Liver (tissue), 9 donors: ENCODE results near the gene CHAMP1. TPM values are rescaled to one million over a fixed set of nuclear protein-coding genes. Genes with fewer than 3 reads are reported as not detected.

Experiments
- DNase-seq: peaks from one replicate; pipeline ENCODE4 v3.0.0-alpha.2; 2017; ENCODE audit warnings: low spot score
- H3K27ac ChIP-seq, 2 donors: one replicate each; pipeline ENCODE4 v1.7.0; 2013; ENCODE audit warnings: inconsistent platforms in 2 of 2, low read length in 2 of 2, control low read depth in 1 of 2, low read depth in 1 of 2, mild to moderate bottlenecking in 1 of 2
- H3K27me3 ChIP-seq, 4 donors: one replicate each; pipeline versions ENCODE4 v1.6.1 to v1.7.0; 2013; ENCODE audit warnings: low read length in 3 of 4, inconsistent platforms in 1 of 4, mild to moderate bottlenecking in 1 of 4, moderate library complexity in 1 of 4; ENCODE audit not compliant: control insufficient read depth in 4 of 4, insufficient read depth in 4 of 4
- H3K36me3 ChIP-seq, 4 donors: one replicate each; pipeline versions ENCODE4 v1.6.1 to v1.7.0; 2013; ENCODE audit warnings: low read length in 3 of 4, mild to moderate bottlenecking in 3 of 4, low read depth in 1 of 4, moderate library complexity in 1 of 4; ENCODE audit not compliant: control insufficient read depth in 4 of 4, insufficient read depth in 3 of 4
- H3K4me1 ChIP-seq, 4 donors: one replicate each; pipeline versions ENCODE4 v1.6.1 to v1.7.0; 2013; ENCODE audit warnings: low read length in 3 of 4, mild to moderate bottlenecking in 3 of 4, moderate library complexity in 1 of 4; ENCODE audit not compliant: control insufficient read depth in 4 of 4, insufficient read depth in 4 of 4
- H3K4me3 ChIP-seq, 3 donors: one replicate each; pipeline versions ENCODE4 v1.6.1 to v1.7.0; 2013; ENCODE audit warnings: low read length in 3 of 3, control low read depth in 1 of 3, low read depth in 1 of 3, mild to moderate bottlenecking in 1 of 3
- H3K9ac ChIP-seq, 2 donors: one replicate each; pipeline ENCODE4 v1.7.0; 2013; ENCODE audit warnings: low read length in 2 of 2, mild to moderate bottlenecking in 2 of 2, moderate library complexity in 2 of 2, control low read depth in 1 of 2, low read depth in 1 of 2
- H3K9me3 ChIP-seq, 4 donors: one replicate each; pipeline versions ENCODE4 v1.6.1 to v1.7.0; 2013; ENCODE audit warnings: low read length in 3 of 4; ENCODE audit not compliant: control insufficient read depth in 4 of 4
- ATF3 ChIP-seq: IDR thresholded peaks from 2 replicates; pipeline ENCODE4 v1.6.1; 2016; ENCODE audit warnings: antibody characterized with exemption
- CTCF ChIP-seq: fragments of 150-350 bp; IDR thresholded peaks from 2 replicates; pipeline ENCODE4 v1.5.1; 2017; ENCODE audit warnings: improper control_type of control experiment, low read depth, low read length; ENCODE audit not compliant: missing input control
- EGR1 ChIP-seq, 2 donors: IDR thresholded peaks; 2 replicates each; pipeline ENCODE4 v1.6.1; 2016 to 2018; ENCODE audit warnings: antibody characterized with exemption in 2 of 2, low read depth in 2 of 2
- FOXA1 ChIP-seq: IDR thresholded peaks from 2 replicates; pipeline ENCODE4 v1.6.1; 2016; ENCODE audit warnings: antibody characterized with exemption
- FOXA2 ChIP-seq: IDR thresholded peaks from 2 replicates; pipeline ENCODE4 v1.6.1; 2016; ENCODE audit warnings: antibody characterized with exemption
- GABPA ChIP-seq, 2 donors: IDR thresholded peaks in 1 of 2; conservative IDR thresholded peaks in 1 of 2; 2 replicates each; pipeline ENCODE4 v1.6.1; 2016; ENCODE audit warnings: antibody characterized with exemption in 2 of 2, mild to moderate bottlenecking in 1 of 2, moderate library complexity in 1 of 2
- HNF4A ChIP-seq, 2 donors: conservative IDR thresholded peaks; 2 replicates each; pipeline ENCODE4 v1.6.1; 2016; ENCODE audit warnings: antibody characterized with exemption in 2 of 2, mild to moderate bottlenecking in 2 of 2
- HNF4G ChIP-seq: IDR thresholded peaks from 2 replicates; pipeline ENCODE4 v1.6.1; 2016; ENCODE audit warnings: antibody characterized with exemption
- JUND ChIP-seq, 2 donors: IDR thresholded peaks; 2 replicates each; pipeline ENCODE4 v1.6.1; 2016; ENCODE audit warnings: antibody characterized with exemption in 2 of 2
- MAX ChIP-seq: IDR thresholded peaks from 2 replicates; pipeline ENCODE4 v1.6.1; 2016; ENCODE audit warnings: antibody characterized with exemption
- RAD21 ChIP-seq, 2 donors: IDR thresholded peaks; 2 replicates each; pipeline ENCODE4 v1.6.1; 2016; ENCODE audit warnings: antibody characterized with exemption in 2 of 2, mild to moderate bottlenecking in 2 of 2
- REST ChIP-seq: IDR thresholded peaks from 2 replicates; pipeline ENCODE4 v1.6.1; 2016; ENCODE audit warnings: antibody characterized with exemption, mild to moderate bottlenecking
- RXRA ChIP-seq, 2 donors: IDR thresholded peaks; 2 replicates each; pipeline ENCODE4 v1.6.1; 2017 to 2018; ENCODE audit warnings: antibody characterized with exemption in 2 of 2, mild to moderate bottlenecking in 1 of 2
- TAF1 ChIP-seq: conservative IDR thresholded peaks from 2 replicates; pipeline ENCODE4 v1.6.1; 2016; ENCODE audit warnings: antibody characterized with exemption, mild to moderate bottlenecking
- YY1 ChIP-seq: IDR thresholded peaks from 2 replicates; pipeline ENCODE4 v1.6.1; 2016; ENCODE audit warnings: antibody characterized with exemption, mild to moderate bottlenecking
- ZBTB33 ChIP-seq: IDR thresholded peaks from 2 replicates; pipeline ENCODE4 v1.6.1; 2016; ENCODE audit warnings: antibody characterized with exemption
- WGBS: extraction: QIAGEN DNeasy Blood & Tissue Kit; methylation state at CpG from one replicate; pipeline ENCODE4 v1.1.7; 2013; 5-methylcytosine and 5-hydroxymethylcytosine counted together
- polyA plus RNA-seq, 2 donors: library from polyadenylated mRNA; stranded (reverse) in 1 of 2; unstranded in 1 of 2; fragments of 200-250 nt in 1 of 2; fragments of >200 nt in 1 of 2; fragmentation: Nextera tagmentation in 1 of 2; extraction: Ambion mirVana in 1 of 2; gene quantifications; one replicate each; pipeline versions ENCODE4 v1.2.1 to v1.2.3, GENCODE V29; 2013 to 2015
- total RNA-seq, 2 donors: library from RNA; depleted of rRNA; stranded (reverse); fragments of >200 nt; gene quantifications; one replicate each; pipeline ENCODE4 v1.2.3, GENCODE V29; 2014
- donor health status: healthy.
- donor health status: healthy.
- donor health status: healthy.
- donor health status: healthy.
- donor health status: healthy.

The CHAMP1 gene
- total and polyA plus RNA-seq, 4 donors = 6.2 to 15.1 (median 7.8) TPM

- DNase-seq = no peak
- Histone ChIP-seq H3K4me3 (no peak overlapping the region), H3K27ac (no peak overlapping the region), H3K4me1 (no peaks in the 10 kb centered on the region), H3K36me3 (peaks cover 7 to 70% (median 54%) of the 10 kb centered on the region in 4 donors), H3K9me3 (no peaks in the 10 kb centered on the region), H3K27me3 (no peaks in the 10 kb centered on the region), H3K9ac (no peak overlapping the region)
- TF ChIP-seq CTCF (no peak), MAX (no peak), ATF3 (no peak), HNF4G (no peak), ZBTB33 (no peak), EGR1 (IDR thresholded peaks at IDR 0.05; ENCODE audit: low read depth in 2 of 2) (no peak)
- WGBS = 90% methylated on average over 6 of the region's 6 CpGs
Observed at GRCh38 chr13:114268344-114269280, 45.7 kb upstream of the CHAMP1 start.

- no peak for DNase-seq
- H3K9me3 ChIP-seq = no peaks in the 10 kb centered on the region
- 93% methylated on average over 4 of the region's 4 CpGs for WGBS
- H3K4me3 ChIP-seq = no peak overlapping the region
- no peak overlapping the region for H3K9ac ChIP-seq
- H3K4me1 ChIP-seq = no peaks in the 10 kb centered on the region
- H3K27ac ChIP-seq = no peak overlapping the region
- H3K36me3 ChIP-seq = peaks cover 9 to 65% (median 50%) of the 10 kb centered on the region in 4 donors
- no peaks in the 10 kb centered on the region for H3K27me3 ChIP-seq
- TF ChIP-seq REST (no peak), YY1 (no peak), CTCF (no peak), GABPA (IDR thresholded peaks at IDR 0.05 in 1 of 2, conservative IDR thresholded peaks at IDR 0.05 in 1 of 2) (no peak), ATF3 (no peak), HNF4G (no peak), MAX (no peak), ZBTB33 (no peak), RAD21 (IDR thresholded peaks at IDR 0.05) (no peak), TAF1 (no peak), FOXA1 (no peak), RXRA (IDR thresholded peaks at IDR 0.05) (no peak), JUND (IDR thresholded peaks at IDR 0.05) (no peak), FOXA2 (no peak), HNF4A (conservative IDR thresholded peaks at IDR 0.05) (no peak)
Observed at GRCh38 chr13:114269281-114269770, 45.0 kb upstream of the CHAMP1 start.
